Measurements from ENCODE around the gene TLE2. TPM values are rescaled to one million over a fixed set of nuclear protein-coding genes. Genes with fewer than 3 reads are reported as not detected.

Gene TLE2
- total RNA-seq, 1 donor from 2014 or later = 53.2 TPM

- Histone ChIP-seq H3K9me3 (replicated peaks) (no peaks in the 10 kb centered on the region), H3K27me3 (ENCODE audit: low read depth) (no peaks in the 10 kb centered on the region), H3K4me1 (peaks cover 30% of the 10 kb centered on the region), H3K27ac (replicated peaks) (peak overlapping the region; percentile 96), H3K36me3 (no peaks in the 10 kb centered on the region), H3K4me3 (peak overlapping the region; percentile 90)
- no peak for DNase-seq
- intact Hi-C loops (cut with micrococcal nuclease) = loop anchor here (10.0 kb wide), 1 partner anchor 215 kb away; no protein-coding TSS in a partner anchor
- no peak for TF ChIP-seq CTCF (IDR thresholded peaks at IDR 0.05; ENCODE audit: borderline replicate concordance)
These were observed 79.2 kb downstream of the TLE2 start for GRCh38 chr19:2949939-2950285.

Other genes with a start within 250 kb of the TLE2 start
- gene SGTA, start 246.0 kb downstream of the TLE2 start, total RNA-seq = 72.6 TPM
- 60.9 TPM for gene THOP1, start 243.8 kb downstream of the TLE2 start, total RNA-seq
- gene ZNF554, start 209.4 kb downstream of the TLE2 start, total RNA-seq = 4.2 TPM
- 8.9 TPM for gene ZNF555, start 187.8 kb downstream of the TLE2 start, total RNA-seq
- not detected for gene ZNF556, start 161.9 kb downstream of the TLE2 start, total RNA-seq
- 3.2 TPM for gene ZNF57, start 128.4 kb downstream of the TLE2 start, total RNA-seq
- gene ZNF77, start 84.3 kb downstream of the TLE2 start, total RNA-seq = 1.6 TPM
- gene TLE6, start 51.7 kb downstream of the TLE2 start, total RNA-seq = 1.3 TPM
- gene TLE5, start 33.2 kb upstream of the TLE2 start, total RNA-seq = 799 TPM
- 58.1 TPM for gene GNA11, start 65.1 kb upstream of the TLE2 start, total RNA-seq
- 1.2 TPM for gene GNA15, start 106.8 kb upstream of the TLE2 start, total RNA-seq
- 0.60 TPM for gene S1PR4, start 149.5 kb upstream of the TLE2 start, total RNA-seq
- 28.3 TPM for gene NCLN, start 156.7 kb upstream of the TLE2 start, total RNA-seq
- not detected for gene CELF5, start 195.4 kb upstream of the TLE2 start, total RNA-seq

Data from left ventricle myocardium inferior (tissue), 1 donor.